ENCODE data around the gene BLACAT1.

- TF ChIP-seq POLR2A (IDR thresholded peaks at IDR 0.05) (no peak), CTCF (IDR thresholded peaks at IDR 0.05 in 8 of 11, conservative IDR thresholded peaks at IDR 0.05 in 3 of 11) (no peak), POLR2AphosphoS5 (IDR thresholded peaks at IDR 0.05) (no peak)
Observed at GRCh38 chr1:205440476-205441317, 15.1 kb downstream of the BLACAT1 start.

Data from spleen (tissue), 7 donors.